Activated CD4-positive, alpha-beta memory T cell treated with anti-CD3 and anti-CD28 coated beads for 36 hours (primary cell): Measurements from ENCODE around the gene HLTF. TPM values are rescaled to one million over a fixed set of nuclear protein-coding genes. Genes with fewer than 3 reads are reported as not detected.
A peak's percentile ranks its signal among the peaks of the same experiment; 100 is the strongest.

Experiments used
- CTCF ChIA-PET: fragments of 350-600 bp; sonication (Branson Sonifier 250); formaldehyde crosslinking; loops from one replicate; lab custom pipeline; 2021; ENCODE audit warnings: antibody characterized with exemption, inconsistent platforms; lab: Charles Lee
- POLR2A ChIA-PET: fragments of 350-600 bp; sonication (Branson Sonifier 250); formaldehyde crosslinking; loops from one replicate; lab custom pipeline; 2021; ENCODE audit warnings: antibody characterized with exemption; lab: Charles Lee
- DNase-seq: peaks from one replicate; pipeline ENCODE4 v3.0.0-alpha.2; 2020
- H3K27ac Mint-ChIP-seq: one replicate; pipeline ENCODE4 v1.8.0; 2021; ENCODE audit warnings: mixed read lengths
- H3K27me3 Mint-ChIP-seq: one replicate; pipeline ENCODE4 v1.8.0; 2021; ENCODE audit warnings: mixed read lengths
- H3K36me3 Mint-ChIP-seq: one replicate; pipeline ENCODE4 v1.8.0; 2021; ENCODE audit warnings: mixed read lengths
- H3K4me1 Mint-ChIP-seq: one replicate; pipeline ENCODE4 v1.8.0; 2021; ENCODE audit warnings: low read depth, mixed read lengths
- H3K4me3 Mint-ChIP-seq: one replicate; pipeline ENCODE4 v1.8.0; 2021; ENCODE audit warnings: mild to moderate bottlenecking, mixed read lengths
- H3K9me3 Mint-ChIP-seq: one replicate; pipeline ENCODE4 v1.8.0; 2021; ENCODE audit warnings: mixed read lengths
- intact Hi-C: fragments of 100-400 bp; cut with micrococcal nuclease; formaldehyde crosslinking; loops from one replicate; pipeline ENCODE4 v1.15.1; 2023
- total RNA-seq, 2 experiments: library from RNA; stranded (reverse); gene quantifications; one replicate each; pipeline ENCODE4 v1.2.3, GENCODE V29; 2021

HLTF gene, protein sequence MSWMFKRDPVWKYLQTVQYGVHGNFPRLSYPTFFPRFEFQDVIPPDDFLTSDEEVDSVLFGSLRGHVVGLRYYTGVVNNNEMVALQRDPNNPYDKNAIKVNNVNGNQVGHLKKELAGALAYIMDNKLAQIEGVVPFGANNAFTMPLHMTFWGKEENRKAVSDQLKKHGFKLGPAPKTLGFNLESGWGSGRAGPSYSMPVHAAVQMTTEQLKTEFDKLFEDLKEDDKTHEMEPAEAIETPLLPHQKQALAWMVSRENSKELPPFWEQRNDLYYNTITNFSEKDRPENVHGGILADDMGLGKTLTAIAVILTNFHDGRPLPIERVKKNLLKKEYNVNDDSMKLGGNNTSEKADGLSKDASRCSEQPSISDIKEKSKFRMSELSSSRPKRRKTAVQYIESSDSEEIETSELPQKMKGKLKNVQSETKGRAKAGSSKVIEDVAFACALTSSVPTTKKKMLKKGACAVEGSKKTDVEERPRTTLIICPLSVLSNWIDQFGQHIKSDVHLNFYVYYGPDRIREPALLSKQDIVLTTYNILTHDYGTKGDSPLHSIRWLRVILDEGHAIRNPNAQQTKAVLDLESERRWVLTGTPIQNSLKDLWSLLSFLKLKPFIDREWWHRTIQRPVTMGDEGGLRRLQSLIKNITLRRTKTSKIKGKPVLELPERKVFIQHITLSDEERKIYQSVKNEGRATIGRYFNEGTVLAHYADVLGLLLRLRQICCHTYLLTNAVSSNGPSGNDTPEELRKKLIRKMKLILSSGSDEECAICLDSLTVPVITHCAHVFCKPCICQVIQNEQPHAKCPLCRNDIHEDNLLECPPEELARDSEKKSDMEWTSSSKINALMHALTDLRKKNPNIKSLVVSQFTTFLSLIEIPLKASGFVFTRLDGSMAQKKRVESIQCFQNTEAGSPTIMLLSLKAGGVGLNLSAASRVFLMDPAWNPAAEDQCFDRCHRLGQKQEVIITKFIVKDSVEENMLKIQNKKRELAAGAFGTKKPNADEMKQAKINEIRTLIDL
- total RNA-seq, result 10 to 100 TPM; 22.3 to 25.1 TPM

DNA sequence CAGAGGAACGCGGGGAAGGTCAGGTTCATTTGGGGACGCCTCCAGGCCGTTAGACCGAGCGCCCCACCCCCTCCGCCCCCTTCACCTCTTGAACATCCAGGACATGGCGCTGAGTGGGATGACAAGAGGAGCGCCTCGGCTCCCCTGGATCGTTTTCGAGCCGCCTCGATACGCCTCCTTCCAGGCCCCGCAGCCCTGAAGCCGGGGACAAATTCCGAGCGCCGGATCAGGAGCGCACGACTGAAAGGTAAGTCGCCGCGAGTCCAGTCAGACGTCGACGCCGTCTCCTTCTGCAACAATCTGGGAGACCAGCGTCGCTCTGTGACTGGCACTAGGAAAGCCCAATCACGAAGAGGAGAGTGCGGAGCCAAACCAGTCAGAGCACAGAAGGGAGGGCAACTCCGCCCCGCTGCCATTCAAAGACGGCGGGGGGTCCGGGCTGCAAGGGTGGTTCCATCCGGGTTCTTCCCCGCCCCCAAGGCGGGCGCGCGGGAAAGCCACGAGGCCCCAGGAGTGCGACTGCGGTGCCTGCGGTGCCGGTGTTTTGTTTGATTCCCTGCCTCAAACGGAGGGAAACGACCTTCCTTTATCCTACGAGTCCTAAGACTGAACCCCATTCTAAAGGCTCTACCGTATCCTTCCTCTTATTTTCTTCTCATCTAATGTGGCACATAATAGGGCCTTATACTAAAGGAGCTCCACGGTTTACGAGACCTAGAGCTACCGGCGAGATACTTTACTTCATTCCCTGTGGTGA is at the start of gene HLTF:
Gene HLTF (minus strand): TSS at position 302 of the 757 bp plus-strand sequence. CDS start 197 bp downstream, at position 105.
- DNase-seq, result peak; percentile 93
- ChIA-PET CTCF (interaction anchor here (0.9 to 1.6 kb wide), 4 partner anchors 34 to 186 kb away, joined by 3 to 4 read pairs (median 4); no protein-coding TSS in a partner anchor), POLR2A (interaction anchor here (0.6 kb wide), 1 partner anchor 725 kb away, joined by 3 read pairs; no protein-coding TSS in a partner anchor)
- peaks cover 7% of the 10 kb centered on the region for H3K36me3 Mint-ChIP-seq
- intact Hi-C loops, result loop anchor here (1.0 to 5.0 kb wide), 5 partner anchors 43 to 141 kb away; partner anchors contain the start of gene HPS3
- H3K4me3 Mint-ChIP-seq, result peak within 1 kb of the TSS; percentile 95
- H3K27me3 Mint-ChIP-seq, result no peaks in the 10 kb centered on the region
- peak within 1 kb of the TSS; percentile 56 for H3K27ac Mint-ChIP-seq
- H3K4me1 Mint-ChIP-seq, result peaks cover 16% of the 10 kb centered on the region
- H3K9me3 Mint-ChIP-seq, result no peaks in the 10 kb centered on the region

DNA sequence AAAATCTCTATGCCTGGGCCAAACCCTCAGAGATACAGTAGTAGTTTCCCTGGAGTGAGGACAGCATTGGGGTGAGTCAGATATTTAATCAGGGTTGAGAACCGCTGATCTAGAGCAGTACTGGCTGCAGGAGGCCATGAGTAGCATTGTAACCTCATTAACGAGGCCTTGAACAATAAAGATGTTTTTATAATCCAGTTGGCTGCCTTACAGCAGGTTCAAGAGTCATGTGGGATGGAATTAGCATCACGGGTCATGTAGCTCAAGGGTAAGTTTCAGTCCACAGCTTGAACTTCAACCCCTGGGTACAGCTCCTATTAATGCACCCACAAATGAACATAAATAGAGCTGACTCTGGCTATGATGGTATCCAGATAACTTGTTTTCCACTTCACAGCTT is 48.2 kb upstream of the HLTF start:
- Mint-ChIP-seq H3K27me3 (no peaks in the 10 kb centered on the region), H3K27ac (no peak overlapping the region), H3K9me3 (no peaks in the 10 kb centered on the region), H3K4me3 (no peak overlapping the region), H3K36me3 (peaks cover 6% of the 10 kb centered on the region), H3K4me1 (peaks cover 33% of the 10 kb centered on the region)
- ChIA-PET CTCF (no interaction called here), POLR2A (no interaction called here)
- DNase-seq, result no peak
- intact Hi-C loops, result no loop called here

DNA sequence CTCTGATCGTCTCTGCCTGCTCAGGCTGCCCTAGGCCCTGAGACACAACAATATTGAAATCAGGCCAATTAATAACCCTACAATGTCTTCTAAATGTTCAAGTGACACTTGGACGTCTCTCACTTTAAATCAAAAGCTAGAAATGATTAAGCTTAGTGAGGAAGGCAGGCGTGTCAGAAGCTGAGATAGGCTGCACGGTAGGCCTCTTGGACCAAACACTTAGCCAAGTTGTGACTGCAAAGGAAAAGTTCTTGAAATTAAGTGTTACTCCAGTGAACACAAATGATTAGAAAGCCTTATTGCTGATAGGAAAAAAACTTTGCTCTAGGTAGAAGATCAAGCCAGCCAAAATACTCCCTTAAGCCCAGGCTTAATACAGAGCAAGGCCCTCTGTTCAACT is 45.3 kb upstream of the HLTF start:
- H3K27me3 Mint-ChIP-seq, result no peaks in the 10 kb centered on the region
- H3K27ac Mint-ChIP-seq, result peak overlapping the region; percentile 6
- H3K4me1 Mint-ChIP-seq, result peaks cover 41% of the 10 kb centered on the region
- ChIA-PET POLR2A (no interaction called here), CTCF (interaction anchor here (1.1 to 4.9 kb wide), 2 partner anchors 12 to 142 kb away, joined by 3 to 28 read pairs; no protein-coding TSS in a partner anchor)
- peak overlapping the region; percentile 44 for H3K4me3 Mint-ChIP-seq
- intact Hi-C loops, result no loop called here
- DNase-seq, result peak; percentile 18
- no peaks in the 10 kb centered on the region for H3K9me3 Mint-ChIP-seq
- peaks cover 6% of the 10 kb centered on the region for H3K36me3 Mint-ChIP-seq

DNA sequence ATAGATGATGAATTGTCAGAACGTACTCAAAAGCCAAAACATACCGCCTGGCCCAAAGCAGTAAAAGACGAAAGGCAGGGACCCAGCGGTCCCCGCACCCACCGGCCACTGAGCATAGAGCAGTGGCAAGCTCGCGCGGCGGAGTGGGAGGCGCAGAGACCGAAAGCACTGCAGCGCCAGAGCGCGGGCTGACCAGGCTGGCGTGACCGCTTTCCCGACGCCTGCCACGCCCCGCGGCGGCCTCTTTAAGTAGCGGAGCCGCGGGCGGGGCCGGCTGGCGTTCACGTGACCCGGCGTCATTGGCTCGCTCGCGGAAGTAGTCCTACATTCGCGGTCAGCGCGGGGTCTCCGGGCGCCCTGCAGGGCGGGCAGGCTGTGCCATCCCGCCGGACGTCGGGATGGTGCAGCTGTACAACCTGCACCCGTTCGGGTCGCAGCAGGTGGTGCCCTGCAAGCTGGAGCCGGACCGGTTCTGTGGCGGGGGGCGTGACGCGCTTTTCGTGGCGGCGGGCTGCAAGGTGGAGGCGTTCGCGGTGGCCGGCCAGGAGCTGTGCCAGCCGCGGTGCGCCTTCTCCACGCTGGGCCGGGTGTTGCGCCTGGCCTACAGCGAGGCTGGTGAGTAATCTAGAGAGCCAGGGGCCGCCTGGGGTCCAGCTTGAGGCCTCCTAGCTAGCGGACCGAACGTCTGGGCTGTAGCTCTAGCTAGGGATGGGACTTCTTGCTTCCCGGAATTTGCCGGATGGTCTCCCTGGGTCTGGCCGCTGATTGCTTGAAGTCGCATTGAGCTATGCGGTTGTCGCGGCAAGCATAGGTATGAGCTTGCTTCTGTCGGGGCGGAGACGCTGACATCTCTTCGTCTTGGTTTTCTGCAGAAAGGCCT is 43.2 kb upstream of the HLTF start, which contains the start of gene HPS3:
Gene HPS3 (plus strand): TSS at position 313 of the 880 bp plus-strand sequence. CDS start 86 bp downstream, at position 399.
- CTCF ChIA-PET, result interaction anchor here (0.7 to 4.9 kb wide), 12 partner anchors 10 to 679 kb away, joined by 3 to 28 read pairs (median 4); no protein-coding TSS in a partner anchor
- Mint-ChIP-seq H3K9me3 (no peaks in the 10 kb centered on the region), H3K4me1 (peaks cover 39% of the 10 kb centered on the region)

DNA sequence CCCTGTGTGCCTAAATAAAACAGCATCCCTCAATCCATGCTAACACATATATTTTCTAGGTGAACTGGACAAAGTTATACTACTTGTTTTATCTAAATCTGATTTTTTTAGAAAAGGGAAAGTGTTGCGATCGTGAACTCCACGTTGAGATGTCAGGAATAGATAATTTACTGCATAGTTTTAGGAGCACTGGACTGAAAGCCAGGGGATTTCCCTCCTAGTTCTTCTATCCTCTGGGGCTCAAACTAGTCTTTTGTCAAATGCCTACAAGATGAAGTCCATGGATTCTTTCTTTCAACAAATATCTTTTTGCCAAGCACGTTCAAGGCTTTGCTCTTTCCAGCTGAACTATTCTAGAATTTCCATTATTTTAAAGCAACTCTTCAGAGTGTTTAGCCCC is 42.5 kb upstream of the HLTF start:
- peak overlapping the region; percentile 62 for H3K27ac Mint-ChIP-seq
- no peaks in the 10 kb centered on the region for H3K9me3 Mint-ChIP-seq
- ChIA-PET POLR2A (interaction anchor here (1.0 kb wide), 1 partner anchor 136 kb away, joined by 3 read pairs; no protein-coding TSS in a partner anchor), CTCF (interaction anchor here (0.7 to 4.9 kb wide), 6 partner anchors 9 to 181 kb away, joined by 3 to 28 read pairs (median 4); no protein-coding TSS in a partner anchor)
- peaks cover 8% of the 10 kb centered on the region for H3K27me3 Mint-ChIP-seq
- peak overlapping the region; percentile 97 for H3K4me3 Mint-ChIP-seq
- peaks cover 39% of the 10 kb centered on the region for H3K4me1 Mint-ChIP-seq
- peaks cover 4% of the 10 kb centered on the region for H3K36me3 Mint-ChIP-seq
- intact Hi-C loops, result loop anchor here (1.0 to 10.0 kb wide), 6 partner anchors 23 to 264 kb away; partner anchors contain the start of genes CPA3, GYG1 and HLTF
- no peak for DNase-seq

More for the DNA sequence above, 43.2 kb upstream of the HLTF start, which contains the start of gene HPS3:
- H3K27ac Mint-ChIP-seq, result peak within 1 kb of the TSS; percentile 79
- H3K36me3 Mint-ChIP-seq, result peaks cover 6% of the 10 kb centered on the region
- H3K4me3 Mint-ChIP-seq, result peak within 1 kb of the TSS; percentile 97
- DNase-seq, result peak; percentile 89
- POLR2A ChIA-PET, result interaction anchor here (0.7 to 1.0 kb wide), 2 partner anchors 137 to 138 kb away, joined by 3 read pairs; partner anchors contain the start of gene GYG1
- intact Hi-C loops, result loop anchor here (1.0 to 10.0 kb wide), 6 partner anchors 23 to 265 kb away; partner anchors contain the start of genes CPA3, GYG1 and HLTF
- peaks cover 4% of the 10 kb centered on the region for H3K27me3 Mint-ChIP-seq

DNA sequence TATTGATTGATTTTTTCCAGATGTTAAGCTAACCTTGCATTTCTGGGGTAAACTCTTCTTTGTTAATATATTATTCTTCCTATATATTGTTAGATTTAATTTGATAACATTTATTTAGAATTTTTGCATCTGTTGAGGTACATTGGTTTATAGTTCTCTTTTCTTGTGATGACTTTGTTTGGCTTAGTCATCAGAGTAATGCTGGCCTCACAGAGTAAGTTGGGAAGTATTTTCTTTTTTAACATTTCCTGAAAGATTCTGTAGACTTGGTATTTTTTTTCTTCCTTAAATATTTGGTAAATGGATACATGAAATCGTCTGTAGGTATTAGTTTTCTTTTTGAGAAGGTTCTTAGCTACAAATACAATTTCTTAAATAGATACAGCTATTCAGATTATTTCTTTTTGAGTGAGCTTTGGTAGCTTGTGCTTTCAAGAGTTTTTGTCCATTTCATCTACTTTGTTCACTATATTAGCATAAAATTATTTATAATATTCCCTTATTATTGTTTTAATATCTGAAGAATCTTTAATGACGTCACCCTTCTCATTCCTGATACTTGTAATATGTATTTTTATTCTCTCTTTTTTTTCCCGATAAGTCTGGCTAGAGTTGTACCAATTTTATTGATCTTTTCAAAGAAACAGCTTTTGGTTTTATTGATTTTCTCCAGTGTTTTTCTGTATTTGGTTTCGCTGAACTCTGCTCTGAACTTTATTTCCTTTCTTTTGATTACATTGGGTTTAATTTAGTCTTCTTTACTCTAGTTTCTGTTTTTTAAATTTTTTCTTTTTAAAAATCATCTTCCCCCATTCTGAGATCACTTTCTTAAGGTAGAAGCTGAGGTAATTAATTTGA is 36.6 kb upstream of the HLTF start:
- intact Hi-C loops, result loop anchor here (10.0 kb wide), 1 partner anchor 258 kb away; the partner anchor contains the start of gene CPA3
- Mint-ChIP-seq H3K4me1 (no peaks in the 10 kb centered on the region), H3K27ac (no peak overlapping the region), H3K36me3 (no peaks in the 10 kb centered on the region), H3K4me3 (no peak overlapping the region), H3K9me3 (no peaks in the 10 kb centered on the region), H3K27me3 (peaks cover 8% of the 10 kb centered on the region)
- CTCF ChIA-PET, result interaction anchor here (1.0 to 1.3 kb wide), 2 partner anchors 151 to 168 kb away, joined by 3 read pairs; no protein-coding TSS in a partner anchor
- no peak for DNase-seq
- POLR2A ChIA-PET, result no interaction called here

DNA sequence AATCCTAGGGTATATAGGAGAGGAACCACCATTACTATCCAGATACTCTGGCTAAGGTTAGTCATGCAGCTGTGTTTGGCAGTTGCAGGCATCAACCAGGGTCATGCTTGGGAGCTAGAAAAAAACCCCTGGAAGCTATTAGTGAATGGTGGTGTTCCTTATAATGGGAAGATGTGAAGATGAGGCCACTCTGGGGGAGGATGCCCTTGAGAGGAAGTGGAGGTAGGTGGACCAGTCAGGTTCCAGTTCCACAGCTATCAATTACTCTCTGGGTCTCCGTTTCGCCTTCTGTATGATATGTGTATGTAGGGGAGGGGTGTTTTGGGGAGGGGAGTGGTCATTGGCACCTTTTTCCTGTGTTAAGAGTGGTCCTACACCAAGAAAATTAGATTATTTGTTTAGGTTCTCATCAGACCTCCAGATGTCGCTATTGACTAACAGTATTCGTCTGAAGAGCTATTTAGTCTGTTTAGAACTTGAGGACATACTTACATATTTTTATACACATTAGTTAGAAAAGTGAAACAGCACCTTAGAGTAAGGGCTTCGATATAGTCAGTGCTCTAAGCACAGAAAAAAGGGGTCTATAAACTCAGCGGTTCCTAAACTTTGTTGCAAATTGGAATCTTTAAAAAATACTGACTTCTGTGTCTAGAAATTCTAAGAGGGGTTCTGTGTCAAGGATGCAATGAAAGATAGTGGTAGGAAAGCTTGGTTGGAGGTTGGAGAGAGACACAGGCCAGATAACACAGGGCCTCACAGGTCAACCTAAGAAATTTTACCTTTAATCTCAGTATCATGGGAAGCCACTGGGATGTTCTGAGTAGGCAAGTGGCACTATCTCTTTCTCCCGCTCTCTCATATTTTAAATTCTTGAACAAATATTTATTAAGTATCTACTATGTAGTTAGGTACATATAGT is 34.0 kb upstream of the HLTF start:
- POLR2A ChIA-PET, result no interaction called here

DNA sequence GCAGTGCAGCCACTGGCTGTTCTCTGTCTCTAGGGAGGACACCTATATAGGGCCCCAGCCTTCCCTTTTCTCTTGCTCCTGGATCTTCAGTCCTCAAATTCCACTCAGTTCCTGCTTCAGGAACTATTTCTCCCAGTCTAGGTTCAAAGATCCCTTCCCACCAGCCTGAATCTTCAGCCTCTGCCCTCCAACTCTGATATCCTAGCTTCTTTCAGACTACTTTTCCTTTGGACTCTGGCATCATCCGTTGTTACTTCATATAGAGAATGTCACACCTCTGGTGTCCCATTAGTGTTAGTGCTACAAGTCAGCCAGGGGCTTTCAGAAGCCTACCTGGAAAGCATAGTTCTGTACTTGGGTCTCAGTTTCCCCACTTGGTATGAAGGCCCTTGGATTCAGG is 33.1 kb upstream of the HLTF start:
- POLR2A ChIA-PET, result no interaction called here
- no peaks in the 10 kb centered on the region for H3K9me3 Mint-ChIP-seq
- H3K27ac Mint-ChIP-seq, result no peak overlapping the region
- CTCF ChIA-PET, result interaction anchor here (0.6 to 3.7 kb wide), 15 partner anchors 11 to 256 kb away, joined by 3 to 107 read pairs (median 3); partner anchors contain the start of genes GYG1, HLTF and HPS3
- intact Hi-C loops, result loop anchor here (5.0 kb wide), 1 partner anchor 363 kb away; no protein-coding TSS in a partner anchor
- H3K4me1 Mint-ChIP-seq, result no peaks in the 10 kb centered on the region
- H3K36me3 Mint-ChIP-seq, result no peaks in the 10 kb centered on the region
- H3K27me3 Mint-ChIP-seq, result peaks cover 4% of the 10 kb centered on the region
- no peak for DNase-seq
- no peak overlapping the region for H3K4me3 Mint-ChIP-seq

More for the DNA sequence above, 34.0 kb upstream of the HLTF start:
- H3K4me3 Mint-ChIP-seq, result no peak overlapping the region
- DNase-seq, result no peak
- no peaks in the 10 kb centered on the region for H3K36me3 Mint-ChIP-seq
- H3K4me1 Mint-ChIP-seq, result no peaks in the 10 kb centered on the region
- CTCF ChIA-PET, result interaction anchor here (0.6 to 3.7 kb wide), 26 partner anchors 10 to 688 kb away, joined by 3 to 107 read pairs (median 4); partner anchors contain the start of genes GYG1, HLTF and HPS3
- H3K27me3 Mint-ChIP-seq, result peaks cover 4% of the 10 kb centered on the region
- H3K27ac Mint-ChIP-seq, result no peak overlapping the region
- intact Hi-C loops, result loop anchor here (1.0 to 10.0 kb wide), 3 partner anchors 153 to 256 kb away; partner anchors contain the start of gene CPA3
- H3K9me3 Mint-ChIP-seq, result no peaks in the 10 kb centered on the region
